Effector memory CD4-positive, alpha-beta T cell (primary cell): ENCODE measurements around the gene SMYD2.

Experiments used
- DNase-seq, 3 donors: peaks; one replicate each; pipeline ENCODE4 v3.0.0-alpha.2; 2020
- H3K27ac ChIP-seq: 2 replicates; pipeline ENCODE4 v1.7.0; 2013; ENCODE audit warnings: mild to moderate bottlenecking, low read length, moderate library complexity; ENCODE audit not compliant: insufficient read depth, poor library complexity, severe bottlenecking
- H3K27me3 ChIP-seq: replicated peaks from 2 replicates; pipeline ENCODE4 v1.7.0; 2013; ENCODE audit warnings: mild to moderate bottlenecking, low read length; ENCODE audit not compliant: insufficient read depth, control insufficient read depth, poor library complexity, severe bottlenecking
- H3K36me3 ChIP-seq: 2 replicates; pipeline ENCODE4 v1.7.0; 2013; ENCODE audit warnings: mild to moderate bottlenecking, low read length, moderate library complexity; ENCODE audit not compliant: control insufficient read depth, insufficient read depth
- H3K4me1 ChIP-seq: 2 replicates; pipeline ENCODE4 v1.7.0; 2013; ENCODE audit warnings: low read length, mild to moderate bottlenecking; ENCODE audit not compliant: control insufficient read depth, insufficient read depth, poor library complexity, severe bottlenecking
- H3K4me3 ChIP-seq: 2 replicates; pipeline ENCODE4 v1.7.0; 2013; ENCODE audit warnings: low read length, low read depth, mild to moderate bottlenecking; ENCODE audit not compliant: insufficient read depth, poor library complexity, severe bottlenecking
- H3K9me3 ChIP-seq: 2 replicates; pipeline ENCODE4 v1.7.0; 2013; ENCODE audit warnings: mild to moderate bottlenecking, low read length, moderate library complexity; ENCODE audit not compliant: control insufficient read depth

Gene SMYD2

GRCh38 chr1:214354440-214355148 is 73.6 kb downstream of the SMYD2 start:
- H3K27me3 ChIP-seq, result no peaks in the 10 kb centered on the region
- no peak for DNase-seq
- H3K27ac ChIP-seq, result no peak overlapping the region
- no peaks in the 10 kb centered on the region for H3K9me3 ChIP-seq
- H3K36me3 ChIP-seq, result no peaks in the 10 kb centered on the region
- no peaks in the 10 kb centered on the region for H3K4me1 ChIP-seq
- H3K4me3 ChIP-seq, result no peak overlapping the region

- no peak for DNase-seq
- Histone ChIP-seq H3K36me3 (no peaks in the 10 kb centered on the region), H3K27ac (no peak overlapping the region), H3K4me3 (no peak overlapping the region), H3K9me3 (no peaks in the 10 kb centered on the region), H3K4me1 (no peaks in the 10 kb centered on the region), H3K27me3 (peaks cover 3% of the 10 kb centered on the region)
Observed at GRCh38 chr1:214360116-214360515, 79.2 kb downstream of the SMYD2 start.

DNA sequence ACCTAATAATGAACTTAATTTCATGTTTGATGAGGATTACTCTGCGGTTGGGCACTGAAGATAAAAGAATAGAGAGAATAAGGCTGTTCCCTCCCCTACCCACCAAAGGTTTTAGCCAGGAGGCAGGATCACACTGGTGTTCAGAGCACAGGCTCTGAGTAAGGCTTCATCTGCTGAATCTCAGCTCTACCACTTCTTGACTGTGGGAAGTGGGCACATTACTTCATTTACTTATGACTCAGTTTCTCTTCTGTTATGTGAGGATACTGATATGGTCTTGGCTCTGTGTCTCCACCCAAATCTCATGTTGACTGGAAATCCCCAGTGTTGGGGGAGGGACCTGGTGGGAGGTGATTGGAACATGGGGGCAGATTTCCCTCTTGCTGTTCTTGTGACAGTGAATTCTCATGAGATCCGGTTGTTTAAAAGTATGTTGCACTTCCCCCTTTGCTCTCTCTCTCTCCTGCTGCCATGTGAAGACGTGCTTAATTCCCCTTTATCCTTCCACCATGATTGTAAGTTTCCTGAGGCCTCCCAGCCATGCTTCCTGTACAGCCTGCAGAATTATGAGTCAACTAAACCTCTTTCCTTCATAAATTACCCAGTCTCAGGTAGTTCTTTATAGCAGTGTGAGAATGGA is 79.7 kb downstream of the SMYD2 start:
- peaks cover 3% of the 10 kb centered on the region for H3K27me3 ChIP-seq
- no peaks in the 10 kb centered on the region for H3K36me3 ChIP-seq
- no peak overlapping the region for H3K27ac ChIP-seq
- no peak overlapping the region for H3K4me3 ChIP-seq
- no peaks in the 10 kb centered on the region for H3K4me1 ChIP-seq
- no peaks in the 10 kb centered on the region for H3K9me3 ChIP-seq
- DNase-seq, result no peak

DNA sequence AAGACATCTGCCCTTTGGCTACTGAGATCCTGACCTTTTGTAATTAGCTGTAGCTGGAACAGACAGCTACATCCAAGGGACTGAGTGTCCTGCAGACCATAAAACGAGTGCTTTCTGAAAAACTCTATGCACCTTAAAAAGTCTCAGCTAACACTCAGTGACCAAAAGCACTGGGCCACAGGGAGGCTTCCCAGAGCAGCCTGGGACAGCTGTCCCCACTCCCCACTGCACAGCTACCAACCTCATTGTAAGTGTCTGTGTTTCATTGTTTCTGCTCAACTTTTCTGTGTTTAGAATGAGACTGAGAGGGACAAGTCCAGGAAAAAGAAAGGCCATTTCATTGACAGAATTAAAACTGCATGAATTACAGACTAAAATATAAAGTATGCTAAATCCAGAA is 80.7 kb downstream of the SMYD2 start:
- no peak overlapping the region for H3K27ac ChIP-seq
- H3K4me3 ChIP-seq, result no peak overlapping the region
- DNase-seq, result no peak
- no peaks in the 10 kb centered on the region for H3K4me1 ChIP-seq
- H3K9me3 ChIP-seq, result no peaks in the 10 kb centered on the region
- no peaks in the 10 kb centered on the region for H3K36me3 ChIP-seq
- H3K27me3 ChIP-seq, result peaks cover 3% of the 10 kb centered on the region

- Histone ChIP-seq H3K4me3 (no peak overlapping the region), H3K27me3 (peaks cover 3% of the 10 kb centered on the region), H3K36me3 (no peaks in the 10 kb centered on the region), H3K4me1 (no peaks in the 10 kb centered on the region), H3K27ac (no peak overlapping the region), H3K9me3 (no peaks in the 10 kb centered on the region)
- DNase-seq, result no peak
Observed at GRCh38 chr1:214362188-214362882, 81.4 kb downstream of the SMYD2 start.

DNA sequence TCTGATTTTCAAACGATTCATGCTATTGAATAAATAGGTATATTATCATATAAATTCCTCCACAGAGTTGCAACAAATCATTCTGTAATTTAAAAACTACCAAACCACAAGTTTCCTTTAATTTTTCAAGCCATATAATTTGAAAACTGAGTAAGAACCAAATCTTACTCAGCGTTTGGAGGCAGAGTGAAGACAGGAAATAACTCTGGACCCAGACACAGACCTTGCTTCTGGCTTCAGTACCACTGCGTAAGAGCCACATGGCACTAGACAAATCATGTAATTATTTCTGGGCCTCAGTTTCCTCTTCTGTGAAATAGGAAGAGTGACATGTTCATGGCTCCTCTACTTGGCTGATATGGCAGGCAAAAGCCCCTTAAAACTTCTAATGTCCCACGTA is 82.4 kb downstream of the SMYD2 start:
- DNase-seq, result no peak
- Histone ChIP-seq H3K27me3 (peaks cover 3% of the 10 kb centered on the region), H3K4me1 (no peaks in the 10 kb centered on the region), H3K9me3 (no peaks in the 10 kb centered on the region), H3K27ac (no peak overlapping the region), H3K36me3 (no peaks in the 10 kb centered on the region), H3K4me3 (no peak overlapping the region)

DNA sequence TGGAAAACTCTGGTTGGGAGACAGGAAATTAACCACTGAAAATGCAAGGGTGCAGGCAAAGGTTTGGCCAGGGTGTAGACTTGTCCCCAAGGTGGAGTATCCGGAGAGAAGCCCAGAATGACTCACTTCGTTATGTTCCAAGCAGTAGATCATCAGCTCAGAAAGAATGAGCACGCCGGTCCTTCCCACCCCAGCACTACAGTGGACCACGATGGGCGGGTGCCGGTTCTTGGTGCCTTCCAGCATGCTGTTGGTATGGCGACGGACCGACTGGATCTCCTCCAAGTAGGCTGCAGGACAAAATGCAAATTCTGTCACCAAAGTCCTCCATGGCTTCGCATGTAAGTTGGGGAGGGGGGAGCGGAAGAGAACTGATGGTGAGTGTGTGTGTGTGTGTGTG is 83.4 kb downstream of the SMYD2 start:
- DNase-seq, result no peak
- peaks cover 3% of the 10 kb centered on the region for H3K27me3 ChIP-seq
- H3K9me3 ChIP-seq, result no peaks in the 10 kb centered on the region
- H3K4me3 ChIP-seq, result no peak overlapping the region
- no peaks in the 10 kb centered on the region for H3K4me1 ChIP-seq
- no peaks in the 10 kb centered on the region for H3K36me3 ChIP-seq
- no peak overlapping the region for H3K27ac ChIP-seq

- Histone ChIP-seq H3K27me3 (peaks cover 3% of the 10 kb centered on the region), H3K4me1 (no peaks in the 10 kb centered on the region), H3K36me3 (no peaks in the 10 kb centered on the region), H3K9me3 (no peaks in the 10 kb centered on the region), H3K4me3 (no peak overlapping the region), H3K27ac (no peak overlapping the region)
- DNase-seq, result no peak
Observed at GRCh38 chr1:214364786-214365295, 83.9 kb downstream of the SMYD2 start.

GRCh38 chr1:214367841-214368240 is 86.9 kb downstream of the SMYD2 start:
- DNase-seq, result no peak
- H3K9me3 ChIP-seq, result no peaks in the 10 kb centered on the region
- no peaks in the 10 kb centered on the region for H3K36me3 ChIP-seq
- H3K4me3 ChIP-seq, result no peak overlapping the region
- H3K27ac ChIP-seq, result no peak overlapping the region
- no peaks in the 10 kb centered on the region for H3K4me1 ChIP-seq
- H3K27me3 ChIP-seq, result peaks cover 3% of the 10 kb centered on the region

GRCh38 chr1:214369364-214369763 is 88.4 kb downstream of the SMYD2 start:
- Histone ChIP-seq H3K27ac (no peak overlapping the region), H3K36me3 (no peaks in the 10 kb centered on the region), H3K4me1 (no peaks in the 10 kb centered on the region), H3K9me3 (no peaks in the 10 kb centered on the region), H3K4me3 (no peak overlapping the region), H3K27me3 (no peaks in the 10 kb centered on the region)
- no peak for DNase-seq
